Measurements from ENCODE around the gene C1QTNF7. TPM values are rescaled to one million over a fixed set of nuclear protein-coding genes. Genes with fewer than 3 reads are reported as not detected.

C1QTNF7 gene
- total RNA-seq, 1 experiment from 2014 or later: not detected

- Mint-ChIP-seq H3K27me3 (ENCODE audit: insufficient read depth, unreplicated experiment) (no peaks in the 10 kb centered on the region), H3K4me3 (ENCODE audit: unreplicated experiment) (no peak overlapping the region), H3K36me3 (ENCODE audit: insufficient read depth, unreplicated experiment) (no peaks in the 10 kb centered on the region), H3K4me1 (ENCODE audit: insufficient read depth, unreplicated experiment) (no peaks in the 10 kb centered on the region), H3K27ac (ENCODE audit: low read depth, unreplicated experiment) (no peak overlapping the region), H3K9me3 (ENCODE audit: unreplicated experiment) (no peaks in the 10 kb centered on the region)
- BruUV-seq (replicated peaks): no TSS peak
- POLR2A ChIA-PET: no interaction called here
- intact Hi-C loops (cut with micrococcal nuclease): no loop called here
- no peak for DNase-seq (ENCODE audit: unreplicated experiment)
- CTCF ChIA-PET: interaction anchor here (1.2 to 1.7 kb wide), 2 partner anchors 13 to 46 kb away, joined by 3 to 9 read pairs; no protein-coding TSS in a partner anchor
- TF ChIP-seq CTCF (IDR thresholded peaks at IDR 0.05; ENCODE audit: unreplicated experiment): no peak
Measured at GRCh38 chr4:15444276-15444675, 16.4 kb downstream of the C1QTNF7 start.

GRCh38 chr4:15444879-15445547, 17.2 kb downstream of the C1QTNF7 start:
- DNase-seq (ENCODE audit: unreplicated experiment): no peak
- intact Hi-C loops (cut with micrococcal nuclease): no loop called here
- Mint-ChIP-seq H3K27me3 (ENCODE audit: insufficient read depth, unreplicated experiment) (no peaks in the 10 kb centered on the region), H3K27ac (ENCODE audit: low read depth, unreplicated experiment) (no peak overlapping the region), H3K4me3 (ENCODE audit: unreplicated experiment) (no peak overlapping the region), H3K9me3 (ENCODE audit: unreplicated experiment) (no peaks in the 10 kb centered on the region), H3K4me1 (ENCODE audit: insufficient read depth, unreplicated experiment) (no peaks in the 10 kb centered on the region), H3K36me3 (ENCODE audit: insufficient read depth, unreplicated experiment) (no peaks in the 10 kb centered on the region)
- CTCF ChIA-PET: interaction anchor here (0.7 kb wide), 1 partner anchor 148 kb away, joined by 3 read pairs; no protein-coding TSS in a partner anchor
- POLR2A ChIA-PET: interaction anchor here (0.6 kb wide), 1 partner anchor 154 kb away, joined by 3 read pairs; no protein-coding TSS in a partner anchor
- TF ChIP-seq CTCF (IDR thresholded peaks at IDR 0.05; ENCODE audit: unreplicated experiment): no peak
- BruUV-seq (replicated peaks): no TSS peak

- Mint-ChIP-seq H3K4me3 (ENCODE audit: unreplicated experiment) (no peak overlapping the region), H3K27me3 (ENCODE audit: insufficient read depth, unreplicated experiment) (no peaks in the 10 kb centered on the region), H3K4me1 (ENCODE audit: insufficient read depth, unreplicated experiment) (peaks cover 30% of the 10 kb centered on the region), H3K36me3 (ENCODE audit: insufficient read depth, unreplicated experiment) (peaks cover 5% of the 10 kb centered on the region), H3K9me3 (ENCODE audit: unreplicated experiment) (no peaks in the 10 kb centered on the region), H3K27ac (ENCODE audit: low read depth, unreplicated experiment) (peak overlapping the region; percentile 5)
- CTCF ChIA-PET: interaction anchor here (0.5 to 1.1 kb wide), 10 partner anchors 20 to 1968 kb away, joined by 3 to 5 read pairs (median 3); no protein-coding TSS in a partner anchor
- POLR2A ChIA-PET: interaction anchor here (0.9 to 1.9 kb wide), 4 partner anchors 53 to 1745 kb away, joined by 3 to 7 read pairs (median 4); no protein-coding TSS in a partner anchor
- BruUV-seq (replicated peaks): no TSS peak
- peak; percentile 47 for DNase-seq (ENCODE audit: unreplicated experiment)
- intact Hi-C loops (cut with micrococcal nuclease): loop anchor here (10.0 kb wide), 1 partner anchor 447 kb away; the partner anchor contains the start of gene CPEB2
- TF ChIP-seq CTCF (IDR thresholded peaks at IDR 0.05; ENCODE audit: unreplicated experiment): no peak
Measured at GRCh38 chr4:15451181-15451865, 23.5 kb downstream of the C1QTNF7 start.

All from MCF 10A (cell line).